Smooth muscle cell of the pulmonary artery (primary cell): ENCODE results near the gene BIRC6. TPM values are rescaled to one million over a fixed set of nuclear protein-coding genes. Genes with fewer than 3 reads are reported as not detected.

Source experiments
- total RNA-seq: library from RNA; depleted of rRNA; stranded (reverse); fragments of >200 nt; gene quantifications from 2 replicates; pipeline ENCODE4 v1.2.3, GENCODE V29; 2014

The BIRC6 gene
- total RNA-seq: 191 and 194 TPM in 2 replicates

GRCh38 chr2:32356681-32357317, at the start of gene BIRC6:
Gene BIRC6 (plus strand): TSS chr2:32357023. CDS start chr2:32357162, 139 bp downstream.

GRCh38 chr2:32627814-32628579, 271.2 kb downstream of the BIRC6 start, which contains the start of gene TTC27:
Gene TTC27 (plus strand): TSS chr2:32628050. CDS start chr2:32628293, 243 bp downstream.

Other genes starting within 250 kb of the BIRC6 start
- 28.1 and 33.2 TPM in 2 replicates for gene SLC30A6, start 191.2 kb upstream of the BIRC6 start, total RNA-seq
- 0.03 TPM in 1 of 2 replicates, not detected in the other for gene NLRC4, start 92.1 kb upstream of the BIRC6 start, total RNA-seq
- 29.1 and 31.7 TPM in 2 replicates for gene YIPF4, start 79.1 kb upstream of the BIRC6 start, total RNA-seq